Measurements from ENCODE around the gene GSTK1. TPM values are rescaled to one million over a fixed set of nuclear protein-coding genes. Genes with fewer than 3 reads are reported as not detected.
"Not testable (repeated sequence)": the region's sequence is repeated elsewhere in the genome, so short reads cannot be mapped to it uniquely, and the experiment has no call there.

Gene GSTK1
- total and polyA plus RNA-seq, 10 of the 15 experiments (the other 5 are each of a cell fraction or from before 2014, with no cell fraction given): 76.2 to 166 (median 127) TPM

GRCh38 chr7:143213478-143213877, 49.8 kb upstream of the GSTK1 start:
- DNase-seq (ENCODE audit: low read depth, low spot score); H3K9ac ChIP-seq (ENCODE audit: control insufficient read depth, insufficient read depth, low read length); H3K4me2 ChIP-seq (ENCODE audit: control insufficient read depth, insufficient read depth); H3K27me3 ChIP-seq (replicated peaks in 1 of 2; ENCODE audit: control insufficient read depth in 2 of 2, insufficient read depth in 2 of 2, low read length in 1 of 2); BruUV-seq (replicated peaks); ATAC-seq; H3K4me3 ChIP-seq; POLR2A ChIA-PET; H3K9me3 ChIP-seq (replicated peaks; ENCODE audit: control insufficient read depth, insufficient read depth, low read length); H3K36me3 ChIP-seq (ENCODE audit: control insufficient read depth in 2 of 2, insufficient read depth in 2 of 2, low read length in 1 of 2); H3K27ac ChIP-seq (ENCODE audit: control insufficient read depth, insufficient read depth); H2AFZ ChIP-seq (ENCODE audit: control insufficient read depth, low read depth, low read length); H4K20me1 ChIP-seq (ENCODE audit: control insufficient read depth, insufficient read depth); FAIRE-seq; H3K79me2 ChIP-seq (ENCODE audit: control insufficient read depth, insufficient read depth, low read length); H3K4me1 ChIP-seq (ENCODE audit: control insufficient read depth, insufficient read depth, low read length): not testable (repeated sequence)
- RAD21 ChIA-PET (ENCODE audit: unreplicated experiment): interaction anchor here (2.4 to 2.7 kb wide), 2 partner anchors 204 to 208 kb away, joined by 30 to 83 read pairs; no protein-coding TSS in a partner anchor
- WGBS (ENCODE audit: insufficient coverage, insufficient replicate concordance, low lambda C conversion rate, missing lambda C conversion rate): 39% methylated on average over 4 of the region's 4 CpGs
- intact Hi-C loops (cut with micrococcal nuclease; ENCODE audit: unreplicated experiment) (loop anchor here (10.0 kb wide), 1 partner anchor 609 kb away; no protein-coding TSS in a partner anchor), in situ Hi-C loops (cut with MboI) (loop anchor here (10.0 kb wide), 2 partner anchors 339 to 579 kb away; no protein-coding TSS in a partner anchor)
- CTCF ChIA-PET: interaction anchor here (1.9 to 11.5 kb wide), 5 partner anchors 193 to 362 kb away, joined by 4 to 434 read pairs (median 14); no protein-coding TSS in a partner anchor
- SMC1A ChIA-PET (ENCODE audit: uncharacterized antibody, unreplicated experiment): interaction anchor here (2.0 to 6.5 kb wide), 2 partner anchors 197 to 209 kb away, joined by 10 to 191 read pairs; no protein-coding TSS in a partner anchor

GRCh38 chr7:143214789-143215679, 48.2 kb upstream of the GSTK1 start:
- WGBS (ENCODE audit: insufficient coverage, insufficient replicate concordance, low lambda C conversion rate, missing lambda C conversion rate): 14% methylated on average over 8 of the region's 8 CpGs
- no peaks in the 10 kb centered on the region for H3K4me1 ChIP-seq (ENCODE audit: control insufficient read depth, insufficient read depth, low read length)
- FAIRE-seq: peak; percentile 95
- no peak overlapping the region for H3K27ac ChIP-seq (ENCODE audit: control insufficient read depth, insufficient read depth)
- ChIA-PET SMC1A (ENCODE audit: uncharacterized antibody, unreplicated experiment) (interaction anchor here (0.6 to 6.5 kb wide), 29 partner anchors 9 to 611 kb away, joined by 3 to 191 read pairs (median 5); partner anchors contain the start of gene GSTK1), POLR2A (no interaction called here), CTCF (interaction anchor here (0.5 to 11.5 kb wide), 66 partner anchors 9 to 756 kb away, joined by 3 to 434 read pairs (median 4); partner anchors contain the start of genes EPHB6, GSTK1 and TAS2R39), RAD21 (ENCODE audit: unreplicated experiment) (interaction anchor here (0.6 to 2.7 kb wide), 23 partner anchors 8 to 611 kb away, joined by 3 to 83 read pairs (median 3); no protein-coding TSS in a partner anchor)
- no TSS peak for BruUV-seq (replicated peaks)
- H3K9ac ChIP-seq (ENCODE audit: control insufficient read depth, insufficient read depth, low read length): no peak overlapping the region
- no peaks in the 10 kb centered on the region for H4K20me1 ChIP-seq (ENCODE audit: control insufficient read depth, insufficient read depth)
- H3K9me3 ChIP-seq (replicated peaks; ENCODE audit: control insufficient read depth, insufficient read depth, low read length): no peaks in the 10 kb centered on the region
- in situ Hi-C loops (cut with MboI): loop anchor here (5.0 to 10.0 kb wide), 3 partner anchors 208 to 580 kb away; no protein-coding TSS in a partner anchor
- no peak overlapping the region for H3K4me2 ChIP-seq (ENCODE audit: control insufficient read depth, insufficient read depth)
- H3K4me3 ChIP-seq: no peak overlapping the region
- intact Hi-C loops (cut with micrococcal nuclease; ENCODE audit: unreplicated experiment): loop anchor here (1.0 to 10.0 kb wide), 5 partner anchors 207 to 610 kb away; partner anchors contain the start of gene EPHB6
- no peaks in the 10 kb centered on the region; a peak in 2 of 4 replicates for H3K27me3 ChIP-seq (replicated peaks in 1 of 2; ENCODE audit: control insufficient read depth in 2 of 2, insufficient read depth in 2 of 2, low read length in 1 of 2)
- no peak overlapping the region for H2AFZ ChIP-seq (ENCODE audit: control insufficient read depth, low read depth, low read length)
- no peaks in the 10 kb centered on the region for H3K36me3 ChIP-seq (ENCODE audit: control insufficient read depth in 2 of 2, insufficient read depth in 2 of 2, low read length in 1 of 2)
- peak; percentile 50 for DNase-seq (ENCODE audit: low read depth, low spot score)
- ATAC-seq: peak; percentile 91
- H3K79me2 ChIP-seq (ENCODE audit: control insufficient read depth, insufficient read depth, low read length): no peaks in the 10 kb centered on the region
- TF ChIP-seq FOXM1 (IDR thresholded peaks at IDR 0.05; ENCODE audit: low read depth, low read length) (peak; percentile 86), RUNX3 (IDR thresholded peaks at IDR 0.05; ENCODE audit: low read length) (peak; percentile 40; the same call in 1 of the 2 replicates), SMC3 (IDR thresholded peaks at IDR 0.05; ENCODE audit: borderline replicate concordance, low read length) (peak; percentile 100), CHD2 (IDR thresholded peaks at IDR 0.05; ENCODE audit: borderline replicate concordance, low read depth, low read length) (no peak), JUNB (IDR thresholded peaks at IDR 0.05) (no peak), POU2F2 (IDR thresholded peaks at IDR 0.05; ENCODE audit: borderline replicate concordance, low read depth, low read length) (peak; percentile 61; the same call in 1 of the 3 replicates), ETV6 (conservative IDR thresholded peaks at IDR 0.05 in 1 of 2, IDR thresholded peaks at IDR 0.05 in 1 of 2; ENCODE audit: borderline replicate concordance in 1 of 2, low read depth in 1 of 2) (no peak), HDAC2 (IDR thresholded peaks at IDR 0.05) (no peak), STAT1 (conservative IDR thresholded peaks at IDR 0.05) (0 out of 2 replicates have a peak, but pooled peaks have one; percentile 51)
- TF ChIP-seq, protein P1, sequence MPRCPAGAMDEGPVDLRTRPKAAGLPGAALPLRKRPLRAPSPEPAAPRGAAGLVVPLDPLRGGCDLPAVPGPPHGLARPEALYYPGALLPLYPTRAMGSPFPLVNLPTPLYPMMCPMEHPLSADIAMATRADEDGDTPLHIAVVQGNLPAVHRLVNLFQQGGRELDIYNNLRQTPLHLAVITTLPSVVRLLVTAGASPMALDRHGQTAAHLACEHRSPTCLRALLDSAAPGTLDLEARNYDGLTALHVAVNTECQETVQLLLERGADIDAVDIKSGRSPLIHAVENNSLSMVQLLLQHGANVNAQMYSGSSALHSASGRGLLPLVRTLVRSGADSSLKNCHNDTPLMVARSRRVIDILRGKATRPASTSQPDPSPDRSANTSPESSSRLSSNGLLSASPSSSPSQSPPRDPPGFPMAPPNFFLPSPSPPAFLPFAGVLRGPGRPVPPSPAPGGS (IDR thresholded peaks at IDR 0.05; ENCODE audit: borderline replicate concordance, insufficient read depth, low read depth, low read length, poor library complexity, severe bottlenecking): no peak
